ENCODE results near the gene CASQ1. TPM values are rescaled to one million over a fixed set of nuclear protein-coding genes. Genes with fewer than 3 reads are reported as not detected.

Gene CASQ1
- total and polyA plus RNA-seq, 2 of the 13 experiments (the other 11 are each of a cell fraction or from before 2014, with no cell fraction given), result 0.09 to 0.20 TPM

DNA sequence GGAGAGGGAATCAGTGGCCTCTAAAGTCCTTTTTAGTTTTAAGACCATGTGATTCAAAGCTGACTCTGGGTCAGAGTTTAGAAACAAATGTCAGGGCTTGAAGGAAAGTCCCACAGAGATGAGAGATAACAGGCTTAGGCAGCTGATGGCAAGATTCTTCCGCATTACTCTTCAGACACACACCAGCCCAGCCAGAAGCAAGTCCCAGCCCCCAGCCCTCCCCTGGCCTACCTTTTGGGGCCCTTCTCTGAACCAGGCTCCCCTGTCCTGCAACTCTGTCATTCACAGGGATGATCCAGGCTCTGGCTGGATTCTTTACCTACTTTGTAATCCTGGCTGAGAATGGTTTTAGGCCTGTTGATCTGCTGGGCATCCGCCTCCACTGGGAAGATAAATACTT is 13.1 kb upstream of the CASQ1 start:
- Histone ChIP-seq H3K4me1 (ENCODE audit: insufficient read depth, low read length) (peaks cover 15% of the 10 kb centered on the region; the same call in 1 of the 2 replicates), H2AFZ (ENCODE audit: low read length) (no peak overlapping the region), H3K79me2 (ENCODE audit: insufficient read depth, low read length) (no peaks in the 10 kb centered on the region), H3K9ac (ENCODE audit: insufficient read depth, low read depth, low read length) (no peak overlapping the region), H3K4me2 (ENCODE audit: low read depth, low read length) (no peak overlapping the region), H4K20me1 (ENCODE audit: insufficient read depth, low read length) (no peaks in the 10 kb centered on the region), H3K9me3 (ENCODE audit: low read length) (no peaks in the 10 kb centered on the region), H3K27me3 (ENCODE audit: control insufficient read depth in 1 of 2, insufficient read depth in 2 of 2, low read length in 2 of 2) (peaks cover 4 to 31% of the 10 kb centered on the region in 2 experiments; a peak in 4 of 5 replicates), H3K27ac (ENCODE audit: extremely low read length, insufficient read depth, low read length) (no peak overlapping the region), H3K4me3 (replicated peaks in 1 of 3; ENCODE audit: insufficient read depth in 1 of 3, low read depth in 2 of 3, low read length in 3 of 3) (no peak overlapping the region), H3K36me3 (replicated peaks in 1 of 2; ENCODE audit: control insufficient read depth in 1 of 2, insufficient read depth in 2 of 2, low read length in 2 of 2) (no peaks in the 10 kb centered on the region)
- ChIA-PET POLR2A (no interaction called here), CTCF (ENCODE audit: low intra/inter-chr PET ratio, low total read pairs) (no interaction called here)
- FAIRE-seq (no peak), DNase-seq (ENCODE audit: low spot score) (no peak), ATAC-seq (no peak)
- BruUV-seq (replicated peaks), result no TSS peak
- 73% methylated on average over 2 of the region's 2 CpGs for WGBS (ENCODE audit: low lambda C conversion rate)
- in situ Hi-C loops (cut with HindIII; ENCODE audit: extremely low pct_ligation_motif_present, low pct_unique_long_range_greater_than_20kb) (no loop called here), intact Hi-C loops (cut with micrococcal nuclease; ENCODE audit: unreplicated experiment) (no loop called here)
- TF ChIP-seq ZNF230 (CRISPR knock-in tag; IDR thresholded peaks at IDR 0.05), result no peak
- TF ChIP-seq, protein P1, sequence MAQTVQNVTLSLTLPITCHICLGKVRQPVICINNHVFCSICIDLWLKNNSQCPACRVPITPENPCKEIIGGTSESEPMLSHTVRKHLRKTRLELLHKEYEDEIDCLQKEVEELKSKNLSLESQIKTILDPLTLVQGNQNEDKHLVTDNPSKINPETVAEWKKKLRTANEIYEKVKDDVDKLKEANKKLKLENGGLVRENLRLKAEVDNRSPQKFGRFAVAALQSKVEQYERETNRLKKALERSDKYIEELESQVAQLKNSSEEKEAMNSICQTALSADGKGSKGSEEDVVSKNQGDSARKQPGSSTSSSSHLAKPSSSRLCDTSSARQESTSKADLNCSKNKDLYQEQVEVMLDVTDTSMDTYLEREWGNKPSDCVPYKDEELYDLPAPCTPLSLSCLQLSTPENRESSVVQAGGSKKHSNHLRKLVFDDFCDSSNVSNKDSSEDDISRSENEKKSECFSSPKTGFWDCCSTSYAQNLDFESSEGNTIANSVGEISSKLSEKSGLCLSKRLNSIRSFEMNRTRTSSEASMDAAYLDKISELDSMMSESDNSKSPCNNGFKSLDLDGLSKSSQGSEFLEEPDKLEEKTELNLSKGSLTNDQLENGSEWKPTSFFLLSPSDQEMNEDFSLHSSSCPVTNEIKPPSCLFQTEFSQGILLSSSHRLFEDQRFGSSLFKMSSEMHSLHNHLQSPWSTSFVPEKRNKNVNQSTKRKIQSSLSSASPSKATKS (CRISPR knock-in tag; IDR thresholded peaks at IDR 0.05), result no peak
- no peak for TF ChIP-seq ZNF883 (CRISPR knock-in tag; IDR thresholded peaks at IDR 0.05; ENCODE audit: not compliant biosample characterization)
- TF ChIP-seq, protein P2, sequence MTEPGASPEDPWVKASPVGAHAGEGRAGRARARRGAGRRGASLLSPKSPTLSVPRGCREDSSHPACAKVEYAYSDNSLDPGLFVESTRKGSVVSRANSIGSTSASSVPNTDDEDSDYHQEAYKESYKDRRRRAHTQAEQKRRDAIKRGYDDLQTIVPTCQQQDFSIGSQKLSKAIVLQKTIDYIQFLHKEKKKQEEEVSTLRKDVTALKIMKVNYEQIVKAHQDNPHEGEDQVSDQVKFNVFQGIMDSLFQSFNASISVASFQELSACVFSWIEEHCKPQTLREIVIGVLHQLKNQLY (CRISPR knock-in tag; IDR thresholded peaks at IDR 0.05), result no peak
- TF ChIP-seq ZNF782 (CRISPR knock-in tag; IDR thresholded peaks at IDR 0.05; ENCODE audit: borderline replicate concordance), result no peak
- no peak for TF ChIP-seq SIX1 (CRISPR knock-in tag; IDR thresholded peaks at IDR 0.05; ENCODE audit: borderline replicate concordance)
- TF ChIP-seq, protein P3, sequence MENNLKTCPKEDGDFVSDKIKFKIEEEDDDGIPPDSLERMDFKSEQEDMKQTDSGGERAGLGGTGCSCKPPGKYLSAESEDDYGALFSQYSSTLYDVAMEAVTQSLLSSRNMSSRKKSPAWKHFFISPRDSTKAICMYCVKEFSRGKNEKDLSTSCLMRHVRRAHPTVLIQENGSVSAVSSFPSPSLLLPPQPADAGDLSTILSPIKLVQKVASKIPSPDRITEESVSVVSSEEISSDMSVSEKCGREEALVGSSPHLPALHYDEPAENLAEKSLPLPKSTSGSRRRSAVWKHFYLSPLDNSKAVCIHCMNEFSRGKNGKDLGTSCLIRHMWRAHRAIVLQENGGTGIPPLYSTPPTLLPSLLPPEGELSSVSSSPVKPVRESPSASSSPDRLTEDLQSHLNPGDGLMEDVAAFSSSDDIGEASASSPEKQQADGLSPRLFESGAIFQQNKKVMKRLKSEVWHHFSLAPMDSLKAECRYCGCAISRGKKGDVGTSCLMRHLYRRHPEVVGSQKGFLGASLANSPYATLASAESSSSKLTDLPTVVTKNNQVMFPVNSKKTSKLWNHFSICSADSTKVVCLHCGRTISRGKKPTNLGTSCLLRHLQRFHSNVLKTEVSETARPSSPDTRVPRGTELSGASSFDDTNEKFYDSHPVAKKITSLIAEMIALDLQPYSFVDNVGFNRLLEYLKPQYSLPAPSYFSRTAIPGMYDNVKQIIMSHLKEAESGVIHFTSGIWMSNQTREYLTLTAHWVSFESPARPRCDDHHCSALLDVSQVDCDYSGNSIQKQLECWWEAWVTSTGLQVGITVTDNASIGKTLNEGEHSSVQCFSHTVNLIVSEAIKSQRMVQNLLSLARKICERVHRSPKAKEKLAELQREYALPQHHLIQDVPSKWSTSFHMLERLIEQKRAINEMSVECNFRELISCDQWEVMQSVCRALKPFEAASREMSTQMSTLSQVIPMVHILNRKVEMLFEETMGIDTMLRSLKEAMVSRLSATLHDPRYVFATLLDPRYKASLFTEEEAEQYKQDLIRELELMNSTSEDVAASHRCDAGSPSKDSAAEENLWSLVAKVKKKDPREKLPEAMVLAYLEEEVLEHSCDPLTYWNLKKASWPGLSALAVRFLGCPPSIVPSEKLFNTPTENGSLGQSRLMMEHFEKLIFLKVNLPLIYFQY (CRISPR knock-in tag; IDR thresholded peaks at IDR 0.05; ENCODE audit: borderline replicate concordance), result no peak
- no peak for TF ChIP-seq ZNF678 (CRISPR knock-in tag; IDR thresholded peaks at IDR 0.05)
- TF ChIP-seq YY1 (IDR thresholded peaks at IDR 0.05; ENCODE audit: insufficient read depth, insufficient replicate concordance, low read depth, low read length), result no peak
- TF ChIP-seq CEBPB (IDR thresholded peaks at IDR 0.05; ENCODE audit: borderline replicate concordance, low read depth, low read length), result no peak
- TF ChIP-seq KAT7 (CRISPR knock-in tag; IDR thresholded peaks at IDR 0.05; ENCODE audit: borderline replicate concordance), result no peak
- TF ChIP-seq MYC (CRISPR knock-in tag; IDR thresholded peaks at IDR 0.05; ENCODE audit: borderline replicate concordance), result no peak
- no peak for TF ChIP-seq ZNF235 (CRISPR knock-in tag; IDR thresholded peaks at IDR 0.05; ENCODE audit: borderline replicate concordance)
- no peak for TF ChIP-seq MYNN (CRISPR knock-in tag; IDR thresholded peaks at IDR 0.05; ENCODE audit: low read depth)
- no peak for TF ChIP-seq ATRX (CRISPR knock-in tag; IDR thresholded peaks at IDR 0.05; ENCODE audit: borderline replicate concordance)
- TF ChIP-seq, protein P4, sequence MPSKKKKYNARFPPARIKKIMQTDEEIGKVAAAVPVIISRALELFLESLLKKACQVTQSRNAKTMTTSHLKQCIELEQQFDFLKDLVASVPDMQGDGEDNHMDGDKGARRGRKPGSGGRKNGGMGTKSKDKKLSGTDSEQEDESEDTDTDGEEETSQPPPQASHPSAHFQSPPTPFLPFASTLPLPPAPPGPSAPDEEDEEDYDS (CRISPR knock-in tag; IDR thresholded peaks at IDR 0.05), result no peak
- no peak for TF ChIP-seq HDAC6 (IDR thresholded peaks at IDR 0.05; ENCODE audit: low read depth, low read length)

Data from HepG2 (cell line).